H9 (cell line): ENCODE data around the gene TMA7B. TPM values are rescaled to one million over a fixed set of nuclear protein-coding genes. Genes with fewer than 3 reads are reported as not detected.

Experiments used
- DNase-seq: peaks from one replicate; pipeline ENCODE4 v3.0.0-alpha.2; 2017
- H2AFZ ChIP-seq: one replicate; pipeline ENCODE4 v1.6.1; 2013; ENCODE audit warnings: mild to moderate bottlenecking, low read length, control low read depth, moderate library complexity
- H2AK5ac ChIP-seq: 2 replicates; pipeline ENCODE4 v1.6.1; 2013; ENCODE audit warnings: low read length, control low read depth, mixed read lengths; ENCODE audit not compliant: insufficient read length
- H2BK120ac ChIP-seq: one replicate; pipeline ENCODE4 v1.6.1; 2013; ENCODE audit warnings: low read depth, mild to moderate bottlenecking, low read length, control low read depth, inconsistent platforms; ENCODE audit not compliant: poor library complexity, severe bottlenecking
- H2BK12ac ChIP-seq: 2 replicates; pipeline ENCODE4 v1.6.1; 2013; ENCODE audit warnings: low read length, control low read depth, mixed read lengths, low read depth; ENCODE audit not compliant: insufficient read length
- H2BK15ac ChIP-seq: 2 replicates; pipeline ENCODE4 v1.6.1; 2013; ENCODE audit warnings: low read depth, low read length, control low read depth
- H2BK20ac ChIP-seq: one replicate; pipeline ENCODE4 v1.6.1; 2013; ENCODE audit warnings: low read depth, mild to moderate bottlenecking, low read length, control low read depth, inconsistent platforms; ENCODE audit not compliant: poor library complexity, severe bottlenecking
- H2BK5ac ChIP-seq: 2 replicates; pipeline ENCODE4 v1.6.1; 2013; ENCODE audit warnings: low read length, control low read depth, mixed read lengths; ENCODE audit not compliant: insufficient read length
- H3K14ac ChIP-seq: 2 replicates; pipeline ENCODE4 v1.6.1; 2013; ENCODE audit warnings: low read length, control low read depth; ENCODE audit not compliant: insufficient read depth
- H3K18ac ChIP-seq: 2 replicates; pipeline ENCODE4 v1.6.1; 2013; ENCODE audit warnings: low read depth, mild to moderate bottlenecking, mixed read lengths, low read length, control low read depth; ENCODE audit not compliant: insufficient read length
- H3K23ac ChIP-seq: 2 replicates; pipeline ENCODE4 v1.6.1; 2013; ENCODE audit warnings: low read length, control low read depth, mixed read lengths, low read depth; ENCODE audit not compliant: insufficient read length
- H3K23me2 ChIP-seq: 2 replicates; pipeline ENCODE4 v1.6.1; 2013; ENCODE audit warnings: low read depth, mild to moderate bottlenecking, mixed read lengths, low read length, control low read depth; ENCODE audit not compliant: insufficient read length, poor library complexity, severe bottlenecking
- H3K27ac ChIP-seq: 2 replicates; pipeline ENCODE4 v1.5.1; 2013; ENCODE audit warnings: low read length, control low read depth, mixed read lengths, low read depth; ENCODE audit not compliant: insufficient read length
- H3K27me3 ChIP-seq: 2 replicates; pipeline ENCODE4 v1.6.1; 2013; ENCODE audit warnings: low read length, control low read depth, inconsistent platforms; ENCODE audit not compliant: insufficient read depth
- H3K4ac ChIP-seq: 2 replicates; pipeline ENCODE4 v1.6.1; 2013; ENCODE audit warnings: low read depth, mild to moderate bottlenecking, control low read depth, inconsistent platforms, low read length, moderate library complexity
- H3K4me1 ChIP-seq: 2 replicates; pipeline ENCODE4 v1.6.1; 2013; ENCODE audit warnings: low read length, control low read depth, inconsistent platforms; ENCODE audit not compliant: insufficient read depth
- H3K4me2 ChIP-seq: 2 replicates; pipeline ENCODE4 v1.6.1; 2013; ENCODE audit warnings: low read length, control low read depth, mixed read lengths; ENCODE audit not compliant: insufficient read length, insufficient read depth
- H3K56ac ChIP-seq: 2 replicates; pipeline ENCODE4 v1.6.1; 2013; ENCODE audit warnings: low read depth, mild to moderate bottlenecking, mixed read lengths, low read length, control low read depth; ENCODE audit not compliant: insufficient read length
- H3K79me1 ChIP-seq: 2 replicates; pipeline ENCODE4 v1.6.1; 2013; ENCODE audit warnings: low read depth, mild to moderate bottlenecking, moderate library complexity, low read length, control low read depth, inconsistent platforms; ENCODE audit not compliant: insufficient read depth, poor library complexity, severe bottlenecking
- H3K79me2 ChIP-seq: 2 replicates; pipeline ENCODE4 v1.6.1; 2013; ENCODE audit warnings: low read length, control low read depth, inconsistent platforms; ENCODE audit not compliant: insufficient read depth
- H3K9ac ChIP-seq: 2 replicates; pipeline ENCODE4 v1.6.1; 2013; ENCODE audit warnings: low read length, control low read depth, mixed read lengths; ENCODE audit not compliant: insufficient read length; ENCODE audit errors: extremely low read depth
- H3K9me3 ChIP-seq: one replicate; pipeline ENCODE4 v1.6.1; 2013; ENCODE audit warnings: low read depth, low read length, inconsistent platforms; ENCODE audit not compliant: control insufficient read depth
- H3T11ph ChIP-seq: one replicate; pipeline ENCODE4 v1.6.1; 2013; ENCODE audit warnings: mild to moderate bottlenecking, low read length, control low read depth, inconsistent platforms
- H4K20me1 ChIP-seq: one replicate; pipeline ENCODE4 v1.6.1; 2013; ENCODE audit not compliant: control insufficient read depth, insufficient read length, insufficient read depth
- H4K5ac ChIP-seq: 2 replicates; pipeline ENCODE4 v1.6.1; 2013; ENCODE audit warnings: low read depth, mild to moderate bottlenecking, mixed read lengths, low read length, control low read depth; ENCODE audit not compliant: insufficient read length
- H4K8ac ChIP-seq: replicated peaks from 2 replicates; pipeline ENCODE4 v1.6.1; 2013; ENCODE audit warnings: low read length, control low read depth, mixed read lengths, low read depth; ENCODE audit not compliant: insufficient read length
- H4K91ac ChIP-seq: 2 replicates; pipeline ENCODE4 v1.6.1; 2013; ENCODE audit warnings: low read depth, mild to moderate bottlenecking, moderate library complexity, mixed read lengths, low read length, control low read depth; ENCODE audit not compliant: insufficient read length
- H3K27ac Mint-ChIP-seq, 3 experiments: 2 replicates in 2 of 3; 3 replicates in 1 of 3; pipeline ENCODE4 v1.8.0; 2020 to 2021; ENCODE audit warnings: mixed read lengths in 3 of 3, mild to moderate bottlenecking in 1 of 3, moderate library complexity in 1 of 3
- H3K27me3 Mint-ChIP-seq: 2 replicates; pipeline ENCODE4 v1.8.0; 2021; ENCODE audit warnings: low read depth, mild to moderate bottlenecking, moderate library complexity, mixed read lengths
- H3K36me3 Mint-ChIP-seq, 3 experiments: 2 replicates in 2 of 3; 3 replicates in 1 of 3; pipeline ENCODE4 v1.8.0; 2020 to 2021; ENCODE audit warnings: low read depth in 3 of 3, mixed read lengths in 3 of 3; ENCODE audit not compliant: insufficient read depth in 1 of 3
- H3K4me1 Mint-ChIP-seq, 2 experiments: 2 replicates each; pipeline ENCODE4 v1.8.0; 2020; ENCODE audit warnings: mixed read lengths in 2 of 2
- H3K4me3 Mint-ChIP-seq, 2 experiments: 2 replicates in 1 of 2; 3 replicates in 1 of 2; pipeline ENCODE4 v1.8.0; 2020 to 2021; ENCODE audit warnings: mild to moderate bottlenecking in 2 of 2, mixed read lengths in 2 of 2, moderate library complexity in 1 of 2
- H3K9me3 Mint-ChIP-seq, 2 experiments: 2 replicates in 1 of 2; 3 replicates in 1 of 2; pipeline ENCODE4 v1.8.0; 2020; ENCODE audit warnings: mild to moderate bottlenecking in 2 of 2, mixed read lengths in 2 of 2, moderate library complexity in 1 of 2
- CTCF ChIP-seq: fragments of 200-600 bp; sonication (generic); conservative IDR thresholded peaks from 3 replicates; pipeline ENCODE4 v1.8.0; 2021; ENCODE audit warnings: antibody characterized with exemption, mild to moderate bottlenecking
- WGBS: extraction: QIAGEN DNeasy Blood & Tissue Kit; methylation state at CpG from one replicate; pipeline ENCODE4 v1.1.7; 2013; ENCODE audit warnings: missing lambda C conversion rate, low lambda C conversion rate, mixed read lengths; ENCODE audit not compliant: insufficient read length; ENCODE audit errors: extremely low coverage; 5-methylcytosine and 5-hydroxymethylcytosine counted together
- total RNA-seq: library from RNA; stranded (reverse); gene quantifications from 2 replicates; pipeline ENCODE4 v1.2.1, GENCODE V29; 2021

Gene TMA7B
- total RNA-seq, 1 experiment from 2014 or later = not detected

DNA sequence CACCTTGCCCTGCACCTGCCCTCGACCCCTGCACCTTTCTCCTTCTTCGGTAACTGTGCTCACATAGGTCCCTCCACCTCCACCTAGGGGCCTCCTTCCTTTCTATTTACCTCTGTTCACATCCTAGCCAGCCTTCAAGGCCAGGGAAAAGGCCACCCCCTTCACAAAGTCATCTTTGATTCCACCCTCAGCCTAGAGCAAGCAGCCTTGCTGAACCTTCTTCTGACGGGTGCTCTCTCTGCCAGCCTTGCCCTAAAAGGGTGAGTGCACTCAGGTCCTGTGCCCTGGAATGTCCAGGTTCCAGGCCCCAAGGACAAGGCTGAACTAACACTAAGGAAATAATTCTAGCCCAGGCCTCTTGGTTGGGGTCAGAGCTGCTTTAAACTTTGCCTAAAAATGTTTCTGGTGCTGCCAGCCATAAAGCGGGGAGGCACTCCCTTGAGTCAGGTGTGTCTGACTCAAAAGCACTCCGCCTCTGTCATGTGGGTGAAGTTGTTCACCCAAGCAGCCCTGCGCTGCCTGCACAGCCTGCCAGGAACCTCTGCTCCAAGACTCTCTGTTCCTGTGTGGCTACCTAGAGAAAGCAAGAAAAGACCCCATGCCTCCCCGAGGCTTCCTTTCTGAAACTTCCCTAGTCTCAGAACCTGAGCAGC lies 25.3 kb downstream of the TMA7B start:
- Histone ChIP-seq H2BK15ac (no peak overlapping the region), H2BK120ac (no peak overlapping the region), H2AK5ac (no peak overlapping the region), H3K4me2 (no peak overlapping the region), H3K79me1 (no peaks in the 10 kb centered on the region), H3K56ac (no peak overlapping the region), H3K4ac (no peak overlapping the region), H3K79me2 (no peaks in the 10 kb centered on the region), H2BK20ac (no peak overlapping the region), H3K14ac (no peak overlapping the region), H3K4me1 (no peaks in the 10 kb centered on the region), H3K23me2 (no peaks in the 10 kb centered on the region), H3K9ac (no peak overlapping the region), H4K8ac (no peak overlapping the region), H2AFZ (no peak overlapping the region), H4K20me1 (no peaks in the 10 kb centered on the region), H2BK12ac (no peak overlapping the region), H3K23ac (no peak overlapping the region), H2BK5ac (no peak overlapping the region), H3K18ac (no peak overlapping the region), H4K5ac (no peak overlapping the region), H3K27me3 (no peaks in the 10 kb centered on the region), H4K91ac (no peak overlapping the region), H3T11ph (no peak overlapping the region), H3K27ac (no peak overlapping the region), H3K9me3 (no peaks in the 10 kb centered on the region)
- H3K4me3 Mint-ChIP-seq = no peak overlapping the region
- no peaks in the 10 kb centered on the region for H3K9me3 Mint-ChIP-seq
- H3K36me3 Mint-ChIP-seq = no peaks in the 10 kb centered on the region
- no peak for TF ChIP-seq CTCF
- peaks cover 6 to 12% of the 10 kb centered on the region in 2 experiments; a peak in 3 of 4 replicates for H3K4me1 Mint-ChIP-seq
- H3K27ac Mint-ChIP-seq = no peak overlapping the region
- H3K27me3 Mint-ChIP-seq = peaks cover 69% of the 10 kb centered on the region
- DNase-seq = no peak
- WGBS = no CpG with 5 or more reads among the region's 7 CpGs
